ENCODE data around the gene LRP2BP. TPM values are rescaled to one million over a fixed set of nuclear protein-coding genes. Genes with fewer than 3 reads are reported as not detected.

LRP2BP gene
- polyA plus RNA-seq, 2 of the 4 experiments (the other 2 are of a cell fraction), result 0.23 to 0.37 TPM

GRCh38 chr4:185390941-185391340, 4.8 kb downstream of the LRP2BP start:
- DNase-seq (ENCODE audit: low read depth in 1 of 2, low spot score in 1 of 2) (no peak), ATAC-seq (no peak), FAIRE-seq (no peak)
- Histone ChIP-seq H3K27ac (no peak overlapping the region), H3K4me1 (no peaks in the 10 kb centered on the region), H3K9me3 (no peaks in the 10 kb centered on the region), H3K4me2 (no peak overlapping the region), H3K4me3 (no peak overlapping the region)
- TF ChIP-seq RAD21 (conservative IDR thresholded peaks at IDR 0.05 in 1 of 2, IDR thresholded peaks at IDR 0.05 in 1 of 2), result no peak
- TF ChIP-seq ELK1 (IDR thresholded peaks at IDR 0.05; ENCODE audit: low read depth, low read length), result no peak
- no peak for TF ChIP-seq PBX3 (IDR thresholded peaks at IDR 0.05)
- TF ChIP-seq EHMT2 (IDR thresholded peaks at IDR 0.05; ENCODE audit: low read depth), result no peak
- POLR2A ChIA-PET, result no interaction called here
- CTCF ChIA-PET, result no interaction called here
- WGBS (ENCODE audit: missing lambda C conversion rate), result 91% methylated on average over 6 of the region's 6 CpGs

DNA sequence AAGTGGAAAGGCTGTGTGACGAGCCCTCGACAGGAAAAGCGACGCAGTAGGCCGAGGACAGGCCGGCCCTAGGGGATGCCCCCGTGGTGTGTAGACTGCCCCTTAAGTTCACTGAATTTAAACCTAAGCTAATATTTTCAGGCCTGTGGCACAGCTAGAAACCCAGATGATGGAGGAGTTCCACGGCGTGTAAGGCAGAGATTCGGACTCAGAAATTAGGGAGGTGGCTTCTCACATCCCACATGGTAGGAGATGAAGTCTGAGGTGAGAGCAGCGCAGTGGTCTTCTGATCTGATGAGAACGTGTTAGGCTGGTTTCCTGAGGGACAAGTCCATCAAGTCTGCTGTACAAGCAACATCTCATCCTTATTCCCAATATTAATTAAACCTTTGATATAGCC, 7.8 kb downstream of the LRP2BP start:
- Histone ChIP-seq H3K9me3 (no peaks in the 10 kb centered on the region), H3K27ac (no peak overlapping the region), H3K4me1 (no peaks in the 10 kb centered on the region), H3K4me3 (no peak overlapping the region), H3K4me2 (no peak overlapping the region)
- ATAC-seq (no peak), DNase-seq (ENCODE audit: low read depth in 1 of 2, low spot score in 1 of 2) (no peak), FAIRE-seq (no peak)
- ChIA-PET CTCF (no interaction called here), POLR2A (no interaction called here)
- TF ChIP-seq ZC3H11A (IDR thresholded peaks at IDR 0.05), result no peak
- TF ChIP-seq RFX5 (IDR thresholded peaks at IDR 0.05), result no peak
- no peak for TF ChIP-seq EP300 (IDR thresholded peaks at IDR 0.05)
- TF ChIP-seq NR3C1 (IDR thresholded peaks at IDR 0.05), result no peak
- TF ChIP-seq JUN (IDR thresholded peaks at IDR 0.05), result no peak
- no peak for TF ChIP-seq MAZ (IDR thresholded peaks at IDR 0.05; ENCODE audit: borderline replicate concordance, low read depth, low read length)
- no peak for TF ChIP-seq RNF2 (IDR thresholded peaks at IDR 0.05; ENCODE audit: borderline replicate concordance, low read depth)
- TF ChIP-seq MYC (IDR thresholded peaks at IDR 0.05; ENCODE audit: borderline replicate concordance, low read length), result no peak
- TF ChIP-seq CBX2 (IDR thresholded peaks at IDR 0.05; ENCODE audit: borderline replicate concordance, low read depth), result no peak
- no peak for TF ChIP-seq GATA3 (IDR thresholded peaks at IDR 0.05; ENCODE audit: borderline replicate concordance)
- no peak for TF ChIP-seq HOXB13 (CRISPR knock-in tag; IDR thresholded peaks at IDR 0.05; ENCODE audit: low read depth)
- TF ChIP-seq, protein P1, sequence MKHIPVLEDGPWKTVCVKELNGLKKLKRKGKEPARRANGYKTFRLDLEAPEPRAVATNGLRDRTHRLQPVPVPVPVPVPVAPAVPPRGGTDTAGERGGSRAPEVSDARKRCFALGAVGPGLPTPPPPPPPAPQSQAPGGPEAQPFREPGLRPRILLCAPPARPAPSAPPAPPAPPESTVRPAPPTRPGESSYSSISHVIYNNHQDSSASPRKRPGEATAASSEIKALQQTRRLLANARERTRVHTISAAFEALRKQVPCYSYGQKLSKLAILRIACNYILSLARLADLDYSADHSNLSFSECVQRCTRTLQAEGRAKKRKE (CRISPR knock-in tag; IDR thresholded peaks at IDR 0.05; ENCODE audit: low read depth), result no peak
- 92% methylated on average over 12 of the region's 12 CpGs for WGBS (ENCODE audit: missing lambda C conversion rate)

- no peaks in the 10 kb centered on the region for H3K4me1 ChIP-seq
- ChIA-PET CTCF (no interaction called here), POLR2A (interaction anchor here (1.8 kb wide), 1 partner anchor 11 kb away, joined by 7 read pairs; the partner anchor contains the start of gene LRP2BP)
- ATAC-seq (no peak), FAIRE-seq (no peak), DNase-seq (ENCODE audit: low read depth in 1 of 2, low spot score in 1 of 2) (no peak)
- no peak for TF ChIP-seq RNF2 (IDR thresholded peaks at IDR 0.05; ENCODE audit: borderline replicate concordance, low read depth)
- 70% methylated on average over 10 of the region's 10 CpGs for WGBS (ENCODE audit: missing lambda C conversion rate)
- no peak overlapping the region for H3K4me2 ChIP-seq
- H3K4me3 ChIP-seq, result no peak overlapping the region
- no peaks in the 10 kb centered on the region for H3K9me3 ChIP-seq
- no peak overlapping the region for H3K27ac ChIP-seq
These were observed 10.8 kb downstream of the LRP2BP start for GRCh38 chr4:185384930-185385331.

GRCh38 chr4:185384061-185384460, 11.7 kb downstream of the LRP2BP start:
- DNase-seq (ENCODE audit: low read depth in 1 of 2, low spot score in 1 of 2) (no peak), FAIRE-seq (no peak), ATAC-seq (no peak)
- ChIA-PET POLR2A (no interaction called here), CTCF (interaction anchor here (0.7 kb wide), 1 partner anchor 12 kb away, joined by 3 read pairs; no protein-coding TSS in a partner anchor)
- H3K9me3 ChIP-seq, result no peaks in the 10 kb centered on the region
- WGBS (ENCODE audit: missing lambda C conversion rate), result 100% methylated on average over 2 of the region's 2 CpGs
- no peak overlapping the region for H3K27ac ChIP-seq
- H3K4me2 ChIP-seq, result no peak overlapping the region
- H3K4me3 ChIP-seq, result no peak overlapping the region
- no peak for TF ChIP-seq EP300 (IDR thresholded peaks at IDR 0.05)
- no peak for TF ChIP-seq GATA3 (IDR thresholded peaks at IDR 0.05; ENCODE audit: borderline replicate concordance)
- TF ChIP-seq ELK1 (IDR thresholded peaks at IDR 0.05; ENCODE audit: low read depth, low read length), result no peak
- no peak for TF ChIP-seq ZNF302 (CRISPR knock-in tag; IDR thresholded peaks at IDR 0.05)
- TF ChIP-seq NR3C1 (IDR thresholded peaks at IDR 0.05), result no peak
- H3K4me1 ChIP-seq, result no peaks in the 10 kb centered on the region
